Liver (tissue), 3 donors: Measurements from ENCODE around the gene CARD19.

Experiments used
- EGR1 ChIP-seq, 2 donors: IDR thresholded peaks; 2 replicates each; pipeline ENCODE4 v1.6.1; 2016 to 2018; ENCODE audit warnings: antibody characterized with exemption in 2 of 2, low read depth in 2 of 2
- GABPA ChIP-seq, 2 donors: IDR thresholded peaks in 1 of 2; conservative IDR thresholded peaks in 1 of 2; 2 replicates each; pipeline ENCODE4 v1.6.1; 2016; ENCODE audit warnings: antibody characterized with exemption in 2 of 2, mild to moderate bottlenecking in 1 of 2, moderate library complexity in 1 of 2
- TF ChIP-seq, protein P1 (sequence below): fragments of 150-350 bp; IDR thresholded peaks from 2 replicates; pipeline ENCODE4 v1.5.1; 2017; ENCODE audit warnings: improper control_type of control experiment, low read depth, low read length; ENCODE audit not compliant: missing input control
- TF ChIP-seq, protein P2 (sequence below): IDR thresholded peaks from 2 replicates; pipeline ENCODE4 v1.6.1; 2016; ENCODE audit warnings: antibody characterized with exemption
- TF ChIP-seq, protein P3 (sequence below): IDR thresholded peaks from 2 replicates; pipeline ENCODE4 v1.6.1; 2016; ENCODE audit warnings: antibody characterized with exemption
- TF ChIP-seq, protein P4 (sequence below): IDR thresholded peaks from 2 replicates; pipeline ENCODE4 v1.6.1; 2016; ENCODE audit warnings: antibody characterized with exemption
- donor health status: healthy.
- donor health status: healthy.

DNA sequence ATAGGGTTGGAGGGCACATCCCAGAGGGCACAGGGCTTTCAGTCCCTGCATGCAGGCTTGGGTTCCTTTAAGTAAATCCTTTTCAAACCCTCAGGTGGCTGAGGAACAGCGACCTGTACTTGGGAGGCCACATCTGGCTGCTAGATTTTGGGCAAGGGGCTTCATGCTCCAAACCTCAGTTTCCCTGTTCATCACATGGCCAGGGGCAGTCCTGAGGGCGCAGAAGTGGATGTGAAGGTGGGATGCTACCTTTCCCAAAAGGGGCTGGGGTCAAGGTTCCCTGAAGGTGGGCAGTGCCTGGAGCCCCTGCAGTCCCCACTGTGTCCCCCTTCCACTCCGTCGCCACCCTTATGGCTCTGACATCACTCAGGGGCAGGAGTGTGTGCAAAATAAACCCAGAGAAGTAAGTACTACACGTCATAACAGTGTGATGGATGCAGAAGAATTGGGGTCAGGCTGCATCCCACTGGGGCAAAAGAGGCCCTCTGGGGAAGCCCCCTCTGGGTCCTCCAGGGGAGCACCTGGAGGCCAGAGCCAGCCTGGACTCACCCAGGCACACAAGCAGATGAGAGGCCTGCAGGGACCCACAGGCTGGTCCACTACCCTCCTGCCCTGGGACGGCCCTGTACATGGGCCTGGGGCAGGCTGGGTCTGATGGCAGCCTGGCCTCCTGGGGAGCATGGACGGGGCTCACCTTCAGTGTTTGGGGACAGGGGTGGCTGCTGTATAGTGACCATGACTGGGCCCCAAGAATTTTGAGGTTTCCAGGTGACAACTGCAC lies 1.9 kb upstream of the CARD19 start:
- TF ChIP-seq, protein P1, sequence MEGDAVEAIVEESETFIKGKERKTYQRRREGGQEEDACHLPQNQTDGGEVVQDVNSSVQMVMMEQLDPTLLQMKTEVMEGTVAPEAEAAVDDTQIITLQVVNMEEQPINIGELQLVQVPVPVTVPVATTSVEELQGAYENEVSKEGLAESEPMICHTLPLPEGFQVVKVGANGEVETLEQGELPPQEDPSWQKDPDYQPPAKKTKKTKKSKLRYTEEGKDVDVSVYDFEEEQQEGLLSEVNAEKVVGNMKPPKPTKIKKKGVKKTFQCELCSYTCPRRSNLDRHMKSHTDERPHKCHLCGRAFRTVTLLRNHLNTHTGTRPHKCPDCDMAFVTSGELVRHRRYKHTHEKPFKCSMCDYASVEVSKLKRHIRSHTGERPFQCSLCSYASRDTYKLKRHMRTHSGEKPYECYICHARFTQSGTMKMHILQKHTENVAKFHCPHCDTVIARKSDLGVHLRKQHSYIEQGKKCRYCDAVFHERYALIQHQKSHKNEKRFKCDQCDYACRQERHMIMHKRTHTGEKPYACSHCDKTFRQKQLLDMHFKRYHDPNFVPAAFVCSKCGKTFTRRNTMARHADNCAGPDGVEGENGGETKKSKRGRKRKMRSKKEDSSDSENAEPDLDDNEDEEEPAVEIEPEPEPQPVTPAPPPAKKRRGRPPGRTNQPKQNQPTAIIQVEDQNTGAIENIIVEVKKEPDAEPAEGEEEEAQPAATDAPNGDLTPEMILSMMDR = no peak
- TF ChIP-seq EGR1 (IDR thresholded peaks at IDR 0.05; ENCODE audit: low read depth in 2 of 2) (no peak), GABPA (IDR thresholded peaks at IDR 0.05 in 1 of 2, conservative IDR thresholded peaks at IDR 0.05 in 1 of 2) (no peak)
- TF ChIP-seq, protein P2, sequence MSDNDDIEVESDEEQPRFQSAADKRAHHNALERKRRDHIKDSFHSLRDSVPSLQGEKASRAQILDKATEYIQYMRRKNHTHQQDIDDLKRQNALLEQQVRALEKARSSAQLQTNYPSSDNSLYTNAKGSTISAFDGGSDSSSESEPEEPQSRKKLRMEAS = no peak
- TF ChIP-seq, protein P3, sequence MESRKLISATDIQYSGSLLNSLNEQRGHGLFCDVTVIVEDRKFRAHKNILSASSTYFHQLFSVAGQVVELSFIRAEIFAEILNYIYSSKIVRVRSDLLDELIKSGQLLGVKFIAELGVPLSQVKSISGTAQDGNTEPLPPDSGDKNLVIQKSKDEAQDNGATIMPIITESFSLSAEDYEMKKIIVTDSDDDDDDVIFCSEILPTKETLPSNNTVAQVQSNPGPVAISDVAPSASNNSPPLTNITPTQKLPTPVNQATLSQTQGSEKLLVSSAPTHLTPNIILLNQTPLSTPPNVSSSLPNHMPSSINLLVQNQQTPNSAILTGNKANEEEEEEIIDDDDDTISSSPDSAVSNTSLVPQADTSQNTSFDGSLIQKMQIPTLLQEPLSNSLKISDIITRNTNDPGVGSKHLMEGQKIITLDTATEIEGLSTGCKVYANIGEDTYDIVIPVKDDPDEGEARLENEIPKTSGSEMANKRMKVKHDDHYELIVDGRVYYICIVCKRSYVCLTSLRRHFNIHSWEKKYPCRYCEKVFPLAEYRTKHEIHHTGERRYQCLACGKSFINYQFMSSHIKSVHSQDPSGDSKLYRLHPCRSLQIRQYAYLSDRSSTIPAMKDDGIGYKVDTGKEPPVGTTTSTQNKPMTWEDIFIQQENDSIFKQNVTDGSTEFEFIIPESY = no peak
- TF ChIP-seq, protein P4, sequence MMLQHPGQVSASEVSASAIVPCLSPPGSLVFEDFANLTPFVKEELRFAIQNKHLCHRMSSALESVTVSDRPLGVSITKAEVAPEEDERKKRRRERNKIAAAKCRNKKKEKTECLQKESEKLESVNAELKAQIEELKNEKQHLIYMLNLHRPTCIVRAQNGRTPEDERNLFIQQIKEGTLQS = no peak
